ENCODE results near the gene EXOSC3.

Gene EXOSC3

DNA sequence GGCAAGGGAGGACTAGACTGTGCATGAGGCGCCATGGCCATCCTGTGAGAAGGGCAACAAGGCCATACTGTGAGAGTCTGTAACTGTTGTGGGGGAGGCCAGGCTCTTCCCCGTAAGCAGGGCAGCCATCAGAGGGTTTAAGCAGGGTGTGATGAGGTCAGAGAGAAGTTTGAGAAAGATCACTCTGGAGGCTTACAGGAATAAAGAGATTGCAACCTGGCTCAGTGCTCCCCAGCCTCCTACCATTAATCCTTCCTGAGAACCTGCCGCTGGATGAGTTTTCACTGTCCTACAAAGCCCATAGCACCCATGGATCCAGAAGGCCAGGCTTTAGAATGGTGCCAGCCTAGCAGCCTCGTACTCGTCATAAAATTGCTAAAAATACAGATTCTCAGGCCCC lies 45.6 kb downstream of the EXOSC3 start:
- TF ChIP-seq, protein P1, sequence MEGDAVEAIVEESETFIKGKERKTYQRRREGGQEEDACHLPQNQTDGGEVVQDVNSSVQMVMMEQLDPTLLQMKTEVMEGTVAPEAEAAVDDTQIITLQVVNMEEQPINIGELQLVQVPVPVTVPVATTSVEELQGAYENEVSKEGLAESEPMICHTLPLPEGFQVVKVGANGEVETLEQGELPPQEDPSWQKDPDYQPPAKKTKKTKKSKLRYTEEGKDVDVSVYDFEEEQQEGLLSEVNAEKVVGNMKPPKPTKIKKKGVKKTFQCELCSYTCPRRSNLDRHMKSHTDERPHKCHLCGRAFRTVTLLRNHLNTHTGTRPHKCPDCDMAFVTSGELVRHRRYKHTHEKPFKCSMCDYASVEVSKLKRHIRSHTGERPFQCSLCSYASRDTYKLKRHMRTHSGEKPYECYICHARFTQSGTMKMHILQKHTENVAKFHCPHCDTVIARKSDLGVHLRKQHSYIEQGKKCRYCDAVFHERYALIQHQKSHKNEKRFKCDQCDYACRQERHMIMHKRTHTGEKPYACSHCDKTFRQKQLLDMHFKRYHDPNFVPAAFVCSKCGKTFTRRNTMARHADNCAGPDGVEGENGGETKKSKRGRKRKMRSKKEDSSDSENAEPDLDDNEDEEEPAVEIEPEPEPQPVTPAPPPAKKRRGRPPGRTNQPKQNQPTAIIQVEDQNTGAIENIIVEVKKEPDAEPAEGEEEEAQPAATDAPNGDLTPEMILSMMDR (IDR thresholded peaks at IDR 0.05; ENCODE audit: low read depth, low read length, missing control alignments) = no peak

DNA sequence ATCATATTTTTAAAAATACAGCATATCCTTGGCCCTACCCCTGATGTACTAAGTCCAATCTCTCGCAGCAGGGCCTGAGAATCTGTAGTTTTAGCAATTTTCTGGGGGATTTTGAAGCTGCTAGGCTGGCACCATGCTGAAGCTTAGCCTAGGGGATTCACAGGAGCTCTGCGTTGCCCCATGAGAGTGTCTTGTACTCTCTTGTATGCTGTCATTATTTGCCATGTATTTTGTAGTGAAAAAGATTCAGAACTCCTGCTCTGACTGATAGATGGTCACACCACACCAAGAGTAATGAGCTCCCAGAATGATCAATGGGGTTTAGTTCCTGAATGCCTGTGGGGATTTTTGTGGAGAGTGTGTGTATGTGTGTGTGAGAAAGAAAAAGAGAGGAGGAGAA lies 51.9 kb downstream of the EXOSC3 start:
- DNase-seq (ENCODE audit: low read depth) = no peak
- in situ Hi-C loops (cut with HindIII; ENCODE audit: low sequenced_read_pairs) = loop anchor here (10.0 to 25.0 kb wide), 3 partner anchors 62 to 654 kb away; partner anchors contain the start of gene ALDH1B1
- TF ChIP-seq, protein P1 (IDR thresholded peaks at IDR 0.05; ENCODE audit: low read depth, low read length, missing control alignments) = no peak
- H3K4me3 ChIP-seq (ENCODE audit: low read depth, low read length) = no peak overlapping the region

More for the DNA sequence above, 45.6 kb downstream of the EXOSC3 start:
- in situ Hi-C loops (cut with HindIII; ENCODE audit: low sequenced_read_pairs) = loop anchor here (10.0 to 25.0 kb wide), 3 partner anchors 56 to 648 kb away; partner anchors contain the start of gene ALDH1B1
- no peak for DNase-seq (ENCODE audit: low read depth)
- no peak overlapping the region for H3K4me3 ChIP-seq (ENCODE audit: low read depth, low read length)

DNA sequence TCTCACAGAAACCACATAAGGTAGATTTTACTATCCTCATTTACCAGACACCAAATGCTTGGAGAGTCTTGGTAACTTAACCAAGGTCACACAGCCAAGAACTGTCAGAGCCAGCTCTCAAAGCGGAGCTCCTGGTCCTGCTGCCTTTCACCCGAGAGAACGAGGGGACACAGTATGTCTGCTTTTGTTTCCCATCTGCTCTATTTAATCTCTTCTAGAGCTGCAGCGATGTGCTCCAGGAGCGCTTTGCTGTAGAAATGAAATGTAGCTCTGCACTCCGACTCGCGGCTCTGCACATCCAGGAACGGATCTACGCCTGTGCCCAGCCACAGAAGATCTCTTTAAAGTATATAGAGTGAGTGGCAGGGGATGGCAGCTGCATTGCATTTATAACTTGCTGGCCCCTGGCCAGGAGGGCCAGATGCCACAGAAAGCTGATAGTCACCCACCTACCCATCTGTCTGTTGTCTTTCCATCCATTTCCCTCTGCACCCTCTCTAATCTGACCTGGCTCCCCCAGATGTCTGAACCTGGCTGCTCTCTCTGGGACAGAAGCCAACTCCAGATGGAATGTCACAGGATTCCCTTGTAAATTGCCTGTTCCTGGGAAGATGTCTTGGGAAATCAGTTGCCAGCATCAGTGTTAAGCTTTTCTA lies 52.6 kb downstream of the EXOSC3 start:
- in situ Hi-C loops (cut with HindIII; ENCODE audit: low sequenced_read_pairs) = loop anchor here (10.0 to 25.0 kb wide), 3 partner anchors 63 to 655 kb away; partner anchors contain the start of gene ALDH1B1
- TF ChIP-seq, protein P1 (IDR thresholded peaks at IDR 0.05; ENCODE audit: low read depth, low read length, missing control alignments) = no peak
- H3K4me3 ChIP-seq (ENCODE audit: low read depth, low read length) = no peak overlapping the region
- DNase-seq (ENCODE audit: low read depth) = no peak

DNA sequence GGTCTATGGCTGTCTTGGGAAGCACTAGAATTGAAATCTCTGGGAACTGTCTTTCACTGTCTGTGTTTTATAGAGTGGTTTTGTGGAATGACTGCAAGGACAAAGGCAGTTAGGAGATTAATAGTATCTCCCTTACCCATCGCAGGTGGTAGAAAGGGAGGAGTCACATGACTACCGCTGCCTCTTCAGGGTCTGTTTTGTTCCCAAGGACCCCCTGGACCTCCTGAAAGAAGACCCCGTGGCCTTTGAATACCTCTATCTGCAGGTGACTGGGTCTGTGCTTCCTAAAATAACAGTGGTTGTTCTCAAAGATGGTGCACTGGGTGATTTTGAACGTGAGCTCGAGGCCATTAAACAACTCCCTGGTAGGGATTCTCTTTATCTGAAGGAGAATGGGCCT lies 54.0 kb downstream of the EXOSC3 start:
- no peak overlapping the region for H3K4me3 ChIP-seq (ENCODE audit: low read depth, low read length)
- DNase-seq (ENCODE audit: low read depth) = no peak
- TF ChIP-seq, protein P1 (IDR thresholded peaks at IDR 0.05; ENCODE audit: low read depth, low read length, missing control alignments) = no peak
- in situ Hi-C loops (cut with HindIII; ENCODE audit: low sequenced_read_pairs) = loop anchor here (10.0 to 25.0 kb wide), 3 partner anchors 64 to 656 kb away; partner anchors contain the start of gene ALDH1B1

DNA sequence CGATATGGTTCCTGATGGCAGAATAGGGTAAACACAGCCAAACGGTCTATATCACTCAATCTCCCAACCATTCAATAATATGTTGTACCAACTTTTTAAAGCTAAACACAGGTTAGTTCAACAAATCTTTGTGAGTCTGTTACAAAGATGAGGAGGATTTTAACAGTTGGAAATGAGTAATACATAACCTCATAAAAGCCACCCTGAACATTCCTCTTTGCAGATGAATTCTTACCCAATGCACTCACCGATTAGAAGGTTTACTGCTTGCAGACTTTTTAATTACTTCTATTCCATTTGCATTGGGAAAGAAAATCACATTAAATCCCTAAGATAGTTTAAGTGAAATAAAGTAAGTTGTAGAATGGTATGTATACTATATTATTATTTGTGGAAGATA lies 54.6 kb downstream of the EXOSC3 start:
- no peak overlapping the region for H3K4me3 ChIP-seq (ENCODE audit: low read depth, low read length)
- in situ Hi-C loops (cut with HindIII; ENCODE audit: low sequenced_read_pairs) = loop anchor here (10.0 to 25.0 kb wide), 3 partner anchors 65 to 657 kb away; partner anchors contain the start of gene ALDH1B1
- TF ChIP-seq, protein P1 (IDR thresholded peaks at IDR 0.05; ENCODE audit: low read depth, low read length, missing control alignments) = no peak
- no peak for DNase-seq (ENCODE audit: low read depth)

Measured in astrocyte of the cerebellum (primary cell).